ENCODE data around the gene AMHR2.

AMHR2 gene

DNA sequence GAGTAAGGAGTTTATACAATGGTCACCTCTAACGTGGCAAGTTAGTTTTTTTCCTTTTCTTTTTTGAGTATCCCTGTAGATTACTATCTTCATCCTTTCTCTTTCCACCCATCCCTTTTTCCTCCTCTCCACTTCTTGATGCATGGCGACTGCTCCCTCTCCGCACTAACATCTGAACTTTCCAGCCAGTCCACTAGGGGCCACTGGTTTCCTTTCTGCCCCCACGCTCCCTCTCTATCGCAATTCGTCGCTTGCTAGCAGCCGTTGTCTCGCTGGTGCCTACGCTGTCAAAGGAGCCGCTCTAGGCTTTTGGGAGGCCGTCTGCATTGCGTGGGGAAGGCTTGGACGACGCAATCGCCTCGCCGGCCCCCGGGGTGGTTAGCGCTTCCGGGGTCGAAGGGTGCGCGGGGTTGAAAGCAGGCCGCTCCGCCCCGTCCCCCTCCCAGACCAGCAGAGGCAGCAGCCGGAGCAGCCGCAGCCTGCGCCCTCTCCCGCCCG lies 28.1 kb downstream of the AMHR2 start, which contains the start of gene PCBP2:
TSS of gene PCBP2 (plus strand) at position 442 of the 498 bp plus-strand sequence. CDS start 2,699 bp downstream, outside the sequence.
- TF ChIP-seq, protein P1, sequence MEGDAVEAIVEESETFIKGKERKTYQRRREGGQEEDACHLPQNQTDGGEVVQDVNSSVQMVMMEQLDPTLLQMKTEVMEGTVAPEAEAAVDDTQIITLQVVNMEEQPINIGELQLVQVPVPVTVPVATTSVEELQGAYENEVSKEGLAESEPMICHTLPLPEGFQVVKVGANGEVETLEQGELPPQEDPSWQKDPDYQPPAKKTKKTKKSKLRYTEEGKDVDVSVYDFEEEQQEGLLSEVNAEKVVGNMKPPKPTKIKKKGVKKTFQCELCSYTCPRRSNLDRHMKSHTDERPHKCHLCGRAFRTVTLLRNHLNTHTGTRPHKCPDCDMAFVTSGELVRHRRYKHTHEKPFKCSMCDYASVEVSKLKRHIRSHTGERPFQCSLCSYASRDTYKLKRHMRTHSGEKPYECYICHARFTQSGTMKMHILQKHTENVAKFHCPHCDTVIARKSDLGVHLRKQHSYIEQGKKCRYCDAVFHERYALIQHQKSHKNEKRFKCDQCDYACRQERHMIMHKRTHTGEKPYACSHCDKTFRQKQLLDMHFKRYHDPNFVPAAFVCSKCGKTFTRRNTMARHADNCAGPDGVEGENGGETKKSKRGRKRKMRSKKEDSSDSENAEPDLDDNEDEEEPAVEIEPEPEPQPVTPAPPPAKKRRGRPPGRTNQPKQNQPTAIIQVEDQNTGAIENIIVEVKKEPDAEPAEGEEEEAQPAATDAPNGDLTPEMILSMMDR (IDR thresholded peaks at IDR 0.05; ENCODE audit: low read depth, low read length, missing control alignments) = peak; percentile 83
- peak within 1 kb of the TSS; percentile 69 for H3K4me3 ChIP-seq (replicated peaks; ENCODE audit: low read depth, low read length)
- DNase-seq (ENCODE audit: extremely low read depth, low read depth) = peak; percentile 98

DNA sequence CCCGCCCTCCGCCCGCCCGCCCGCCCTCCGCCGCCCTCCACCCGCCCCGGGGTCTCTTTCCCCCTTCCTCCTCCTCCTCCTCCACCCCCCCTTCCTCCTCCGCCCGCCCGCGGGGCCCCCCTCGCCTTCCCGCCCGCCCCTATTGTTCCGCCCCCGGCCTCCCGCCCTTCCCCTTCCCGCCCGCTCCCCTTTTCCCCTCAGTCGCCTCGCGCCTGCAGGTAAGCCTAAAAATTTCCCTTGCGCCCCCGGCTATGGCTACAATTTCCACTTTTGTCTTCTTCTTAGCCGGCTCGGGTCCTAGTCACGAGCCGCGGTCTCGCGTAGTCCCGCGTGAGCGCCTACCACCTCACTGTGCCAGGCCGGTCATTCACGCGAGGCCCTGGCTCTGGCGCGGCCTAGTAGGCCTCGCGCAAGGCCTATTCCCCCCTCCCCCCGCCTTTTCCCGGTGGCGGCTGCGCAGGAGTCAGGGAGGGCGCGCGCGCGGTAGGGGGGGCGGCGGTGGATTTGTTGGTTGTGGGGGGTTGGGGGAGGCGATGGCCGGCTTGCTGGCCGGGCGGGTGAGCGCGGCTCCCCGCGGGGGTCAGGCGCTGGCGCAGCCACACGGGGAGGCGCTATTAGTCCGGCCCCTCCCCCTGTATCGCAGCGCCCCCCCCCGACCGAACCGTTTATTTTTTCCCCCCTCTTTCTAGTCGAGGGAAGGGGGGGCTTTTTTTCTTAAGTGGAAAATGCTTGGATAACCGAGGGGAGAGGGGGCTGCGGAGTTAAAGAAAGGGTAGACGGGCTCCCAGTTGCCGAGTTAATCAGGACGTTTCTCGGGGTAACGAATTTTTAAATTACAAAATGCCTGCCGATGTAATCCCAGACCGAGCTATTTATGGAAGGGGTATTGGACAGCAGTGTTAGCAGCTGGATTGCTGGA lies 28.8 kb downstream of the AMHR2 start:
- H3K4me3 ChIP-seq (replicated peaks; ENCODE audit: low read depth, low read length) = peak overlapping the region; percentile 69
- no peak for DNase-seq (ENCODE audit: extremely low read depth, low read depth)
- TF ChIP-seq, protein P1 (IDR thresholded peaks at IDR 0.05; ENCODE audit: low read depth, low read length, missing control alignments) = peak; percentile 10

DNA sequence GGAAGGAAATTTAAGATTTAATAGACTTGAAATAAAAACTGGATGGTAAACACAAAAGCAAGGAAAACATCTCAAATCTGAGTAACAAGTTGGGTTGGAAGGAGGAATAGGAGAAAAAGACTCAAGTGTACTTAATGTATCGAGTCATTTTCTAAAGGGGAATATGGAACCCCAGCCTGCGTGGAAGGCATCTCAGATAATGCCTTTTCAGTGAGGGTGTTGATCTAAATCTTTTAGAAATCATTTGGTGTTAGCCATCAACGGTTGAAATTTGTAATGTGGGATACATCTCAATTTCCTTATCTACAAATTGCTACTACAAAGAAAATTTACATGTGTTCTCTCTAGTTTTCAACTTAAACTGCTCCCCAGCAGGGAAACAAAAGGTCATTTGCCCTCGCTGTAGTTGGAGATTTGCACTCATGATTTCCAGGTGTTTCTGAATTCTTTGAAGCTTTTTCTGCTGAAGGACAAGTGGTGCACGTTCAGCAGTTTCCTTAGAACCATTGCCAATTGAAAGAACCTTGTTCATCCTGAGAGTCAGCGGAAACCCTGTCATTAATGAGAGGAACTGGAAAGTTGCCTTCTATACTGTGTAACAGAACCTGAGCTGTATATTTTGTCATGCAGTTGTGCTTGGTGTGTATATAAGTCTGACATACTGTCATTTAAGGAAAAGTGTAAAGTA lies 30.4 kb downstream of the AMHR2 start:
- TF ChIP-seq, protein P1 (IDR thresholded peaks at IDR 0.05; ENCODE audit: low read depth, low read length, missing control alignments) = no peak
- no peak for DNase-seq (ENCODE audit: extremely low read depth, low read depth)
- H3K4me3 ChIP-seq (replicated peaks; ENCODE audit: low read depth, low read length) = peak overlapping the region; percentile 69

DNA sequence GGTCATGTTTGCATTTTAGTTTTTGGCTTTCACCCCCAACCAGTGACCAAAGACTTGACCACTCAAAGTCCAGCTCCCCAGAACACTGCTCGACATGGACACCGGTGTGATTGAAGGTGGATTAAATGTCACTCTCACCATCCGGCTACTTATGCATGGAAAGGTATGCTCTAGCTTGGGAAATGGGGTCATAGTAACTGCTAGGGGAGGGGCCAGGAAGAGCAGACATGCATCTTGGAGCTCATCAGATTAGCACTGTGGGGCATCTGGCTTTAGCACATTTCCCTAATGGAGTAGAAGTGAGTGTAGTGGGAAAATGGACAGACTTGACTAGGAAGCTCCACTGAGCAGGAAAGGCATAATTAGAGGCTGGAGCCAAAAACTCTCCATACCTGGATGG lies 31.1 kb downstream of the AMHR2 start:
- TF ChIP-seq, protein P1 (IDR thresholded peaks at IDR 0.05; ENCODE audit: low read depth, low read length, missing control alignments) = no peak
- H3K4me3 ChIP-seq (replicated peaks; ENCODE audit: low read depth, low read length) = peak overlapping the region; percentile 69
- DNase-seq (ENCODE audit: extremely low read depth, low read depth) = no peak

DNA sequence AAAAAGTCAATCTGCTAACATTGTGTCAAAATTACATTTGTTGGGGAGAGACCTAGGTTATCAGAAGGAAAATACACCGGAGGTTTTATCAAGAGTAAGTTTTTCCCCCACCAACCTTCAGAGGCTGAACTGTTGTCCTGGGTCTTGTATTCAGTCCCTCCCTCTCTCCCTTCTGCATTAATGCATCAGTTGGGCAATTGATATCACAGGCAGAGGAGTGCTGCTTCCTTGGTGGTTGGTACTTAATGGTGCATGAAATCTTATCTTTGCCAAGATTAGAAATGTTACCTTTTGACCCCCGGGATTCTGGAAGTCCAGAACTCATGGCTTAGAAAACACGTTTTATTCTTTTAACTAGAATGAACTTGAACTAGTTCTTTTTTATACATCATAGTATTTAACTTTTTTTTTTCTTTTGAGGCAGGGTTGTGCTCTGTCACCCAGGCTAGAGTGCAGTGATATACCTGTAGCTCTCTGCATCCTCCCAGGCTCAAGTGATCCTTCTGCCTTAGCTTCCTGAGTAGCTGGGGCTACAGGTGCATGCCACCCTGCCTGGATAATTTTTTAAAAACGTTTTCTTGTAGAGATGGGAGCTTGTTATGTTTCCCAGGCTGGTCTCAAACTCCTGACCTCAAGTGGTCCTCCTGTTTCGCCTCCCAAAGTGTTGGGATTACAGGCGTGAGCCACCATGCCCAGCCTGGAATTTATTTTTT lies 33.2 kb downstream of the AMHR2 start:
- DNase-seq (ENCODE audit: extremely low read depth, low read depth) = no peak
- TF ChIP-seq, protein P1 (IDR thresholded peaks at IDR 0.05; ENCODE audit: low read depth, low read length, missing control alignments) = no peak
- H3K4me3 ChIP-seq (replicated peaks; ENCODE audit: low read depth, low read length) = no peak overlapping the region

DNA sequence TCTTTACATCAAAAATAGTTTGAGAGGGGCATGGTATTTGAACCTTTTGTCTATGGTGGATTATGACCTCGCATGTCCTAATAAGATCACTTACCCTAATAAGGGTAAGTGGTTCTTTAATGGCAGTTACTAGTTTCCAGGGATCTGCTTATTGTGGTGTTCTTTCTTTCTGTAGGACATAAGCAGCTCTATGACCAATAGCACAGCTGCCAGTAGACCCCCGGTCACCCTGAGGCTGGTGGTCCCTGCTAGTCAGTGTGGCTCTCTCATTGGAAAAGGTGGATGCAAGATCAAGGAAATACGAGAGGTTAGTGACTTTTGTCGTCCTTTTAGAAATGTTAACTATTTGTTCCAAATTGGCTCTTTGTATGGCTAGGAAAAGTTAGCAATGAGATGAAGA lies 35.4 kb downstream of the AMHR2 start:
- no peak overlapping the region for H3K4me3 ChIP-seq (replicated peaks; ENCODE audit: low read depth, low read length)
- TF ChIP-seq, protein P1 (IDR thresholded peaks at IDR 0.05; ENCODE audit: low read depth, low read length, missing control alignments) = no peak

More for the DNA sequence above, 35.4 kb downstream of the AMHR2 start:
- DNase-seq (ENCODE audit: extremely low read depth, low read depth) = no peak

All from HFF-Myc (cell line).